Activated gamma-delta T cell treated with anti-CD3 and anti-CD28 coated beads, Interleukin-2, amount 50 U/mL, for 16 hours (primary cell): ENCODE results near the gene SYNGR1.

Experiments used
- DNase-seq: peaks from one replicate; pipeline ENCODE4 v3.0.0-alpha.2; 2020; ENCODE audit warnings: low read depth

Gene SYNGR1

GRCh38 chr22:39431216-39431801 is 81.5 kb downstream of the SYNGR1 start:
- no peak for DNase-seq

- no peak for DNase-seq
Observed at GRCh38 chr22:39431821-39432251, 82.0 kb downstream of the SYNGR1 start.

GRCh38 chr22:39432361-39432811 is 82.6 kb downstream of the SYNGR1 start:
- DNase-seq: no peak

GRCh38 chr22:39433476-39434242 is 83.9 kb downstream of the SYNGR1 start:
- DNase-seq: no peak

- no peak for DNase-seq
Observed at GRCh38 chr22:39434243-39434653, 84.5 kb downstream of the SYNGR1 start.

DNA sequence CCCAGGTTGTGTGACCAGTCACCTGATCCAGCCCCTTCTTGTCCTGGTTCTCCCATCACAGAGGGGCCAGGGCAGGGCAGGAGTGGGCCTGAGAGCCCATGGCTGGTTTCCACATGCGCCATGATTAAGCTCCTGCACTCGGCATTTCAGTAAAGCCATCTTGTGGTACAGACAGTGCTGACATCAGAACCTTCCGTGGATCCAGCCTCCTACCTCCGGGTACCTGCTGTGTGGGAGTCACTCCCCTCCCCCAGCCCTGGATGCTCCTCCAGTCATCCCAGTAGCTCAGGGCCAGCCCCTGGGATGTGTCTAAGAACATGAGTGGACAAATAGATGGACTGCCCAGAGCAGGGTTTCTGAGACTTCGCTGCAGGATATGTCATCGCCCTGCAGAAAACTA is 84.9 kb downstream of the SYNGR1 start:
- DNase-seq: no peak
